Activated CD4-positive, alpha-beta T cell treated with anti-CD3 and anti-CD28 coated beads, Interleukin-2, amount 10 ng/mL, durations not matched to agents 24 days and 14 days (primary cell): ENCODE measurements around the gene LIN54. TPM values are rescaled to one million over a fixed set of nuclear protein-coding genes. Genes with fewer than 3 reads are reported as not detected.
A peak's percentile ranks its signal among the peaks of the same experiment; 100 is the strongest.
"Not testable (repeated sequence)": the region's sequence is repeated elsewhere in the genome, so short reads cannot be mapped to it uniquely, and the experiment has no call there.

Experiments
- DNase-seq: peaks from one replicate; pipeline ENCODE4 v3.0.0; 2022
- H3K27ac Mint-ChIP-seq: one replicate; pipeline ENCODE4 v1.8.0; 2022; ENCODE audit warnings: mild to moderate bottlenecking, mixed read lengths
- H3K27me3 Mint-ChIP-seq: one replicate; pipeline ENCODE4 v1.8.0; 2022; ENCODE audit warnings: mixed read lengths
- H3K36me3 Mint-ChIP-seq: one replicate; pipeline ENCODE4 v1.8.0; 2022; ENCODE audit warnings: low read depth, mild to moderate bottlenecking, mixed read lengths
- H3K4me1 Mint-ChIP-seq: one replicate; pipeline ENCODE4 v1.8.0; 2021; ENCODE audit warnings: mixed read lengths
- H3K4me3 Mint-ChIP-seq: one replicate; pipeline ENCODE4 v1.8.0; 2022; ENCODE audit warnings: mild to moderate bottlenecking, moderate library complexity, mixed read lengths
- H3K9me3 Mint-ChIP-seq: one replicate; pipeline ENCODE4 v1.8.0; 2021; ENCODE audit warnings: mixed read lengths
- intact Hi-C: fragments of 100-400 bp; cut with micrococcal nuclease; formaldehyde crosslinking; loops from one replicate; pipeline ENCODE4 v1.15.1; 2023
- total RNA-seq: library from RNA; stranded (reverse); gene quantifications from 2 replicates; pipeline ENCODE4 v1.2.3, GENCODE V29; 2022

LIN54 gene
- 25.4 and 28.8 TPM in 2 replicates for total RNA-seq

DNA sequence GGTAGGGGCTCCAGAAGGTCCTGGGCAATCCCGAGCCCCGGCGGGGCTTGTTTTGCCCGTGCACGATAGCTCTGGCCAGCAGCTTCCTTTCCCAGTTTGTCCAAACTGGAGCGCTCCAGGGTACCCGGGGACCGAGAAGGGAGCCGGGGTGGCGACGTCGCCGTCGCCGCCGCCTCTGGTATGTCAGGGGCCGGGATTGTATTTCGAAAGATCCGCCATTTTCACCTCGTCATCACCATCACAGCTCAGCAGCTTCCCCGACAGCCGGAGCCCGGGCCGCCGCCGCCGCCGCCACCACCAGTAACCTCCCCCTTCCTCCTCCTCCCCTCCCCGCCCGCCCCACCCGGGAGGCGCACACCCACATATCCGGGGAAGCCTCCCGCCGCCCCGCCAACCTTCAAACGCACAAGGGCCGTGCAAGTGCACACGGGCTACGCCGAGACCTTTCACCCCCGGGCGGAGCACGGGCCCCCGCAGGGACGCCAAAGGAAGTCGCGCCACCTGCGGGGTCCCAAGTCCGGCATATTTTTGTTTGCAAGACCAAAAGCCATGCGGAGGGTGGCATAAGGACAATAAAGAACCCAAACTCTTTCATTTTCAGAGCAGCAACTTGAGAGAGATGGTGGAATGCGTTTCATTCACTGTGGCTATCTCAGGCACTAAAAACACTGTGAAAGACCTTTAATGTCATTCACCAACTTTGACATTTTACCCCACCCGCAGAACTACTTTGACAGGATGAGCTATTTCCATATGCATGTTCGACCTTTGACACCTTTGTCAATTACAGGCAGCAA lies at the start of gene LIN54:
Gene LIN54, minus strand, starts transcription at position 302 of the 797 bp plus-strand sequence. CDS start 25,979 bp downstream, outside the sequence.
- Mint-ChIP-seq H3K27ac (peak within 1 kb of the TSS; percentile 99), H3K27me3 (peaks cover 1% of the 10 kb centered on the region), H3K4me3 (peak within 1 kb of the TSS; percentile 100), H3K9me3 (no peaks in the 10 kb centered on the region), H3K4me1 (peaks cover 50% of the 10 kb centered on the region), H3K36me3 (peaks cover 6% of the 10 kb centered on the region)
- intact Hi-C loops: loop anchor here (1.0 to 5.0 kb wide), 7 partner anchors 22 to 637 kb away; partner anchors contain the start of genes HNRNPD and THAP9
- DNase-seq: peak; percentile 95

DNA sequence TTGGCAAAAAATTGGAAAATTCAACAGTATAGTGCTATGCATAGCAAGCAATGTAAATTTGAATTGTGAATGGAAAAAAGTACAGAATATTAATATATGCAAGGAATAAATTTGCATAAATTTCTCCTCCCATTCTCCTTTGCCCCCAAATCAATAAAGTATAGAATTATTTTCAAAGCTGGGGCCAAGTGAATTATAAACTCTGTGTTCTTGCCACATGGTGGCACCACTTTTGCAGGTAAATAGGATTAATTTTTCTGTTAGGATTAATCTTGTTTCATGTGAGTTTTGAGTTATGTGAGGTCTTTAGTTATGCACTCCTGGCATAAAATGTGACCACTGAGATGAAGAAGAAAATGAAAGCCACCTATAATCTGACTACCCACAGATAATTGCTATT lies 44.3 kb upstream of the LIN54 start:
- Mint-ChIP-seq H3K36me3 (peaks cover 32% of the 10 kb centered on the region), H3K27me3 (no peaks in the 10 kb centered on the region), H3K27ac (no peak overlapping the region), H3K9me3 (no peaks in the 10 kb centered on the region), H3K4me1 (no peaks in the 10 kb centered on the region), H3K4me3 (no peak overlapping the region)
- intact Hi-C loops: loop anchor here (1.0 kb wide), 1 partner anchor 205 kb away; no protein-coding TSS in a partner anchor
- peak; percentile 71 for DNase-seq

DNA sequence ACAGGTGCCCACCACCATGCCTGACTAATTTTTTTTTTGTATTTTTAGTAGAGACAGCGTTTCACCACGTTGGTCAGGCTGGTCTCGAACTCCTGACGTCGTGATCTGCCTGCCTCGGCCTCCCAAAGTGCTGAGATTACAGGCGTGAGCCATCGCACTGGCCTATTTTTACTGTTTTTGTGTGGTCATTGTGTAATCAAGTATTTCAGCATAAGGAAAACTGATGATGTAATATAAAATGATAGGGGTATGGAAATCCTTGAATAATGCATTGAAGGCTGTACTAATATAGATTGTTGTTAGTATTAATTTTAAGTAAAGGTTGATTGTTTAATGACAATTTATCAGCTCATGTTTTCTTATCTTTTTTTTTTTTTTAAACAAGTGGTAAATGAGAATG lies 38.2 kb upstream of the LIN54 start:
- H3K9me3 Mint-ChIP-seq, H3K27ac Mint-ChIP-seq, DNase-seq, H3K4me1 Mint-ChIP-seq, intact Hi-C loops, H3K4me3 Mint-ChIP-seq, H3K27me3 Mint-ChIP-seq: not testable (repeated sequence)
- H3K36me3 Mint-ChIP-seq: peaks cover 27% of the 10 kb centered on the region

DNA sequence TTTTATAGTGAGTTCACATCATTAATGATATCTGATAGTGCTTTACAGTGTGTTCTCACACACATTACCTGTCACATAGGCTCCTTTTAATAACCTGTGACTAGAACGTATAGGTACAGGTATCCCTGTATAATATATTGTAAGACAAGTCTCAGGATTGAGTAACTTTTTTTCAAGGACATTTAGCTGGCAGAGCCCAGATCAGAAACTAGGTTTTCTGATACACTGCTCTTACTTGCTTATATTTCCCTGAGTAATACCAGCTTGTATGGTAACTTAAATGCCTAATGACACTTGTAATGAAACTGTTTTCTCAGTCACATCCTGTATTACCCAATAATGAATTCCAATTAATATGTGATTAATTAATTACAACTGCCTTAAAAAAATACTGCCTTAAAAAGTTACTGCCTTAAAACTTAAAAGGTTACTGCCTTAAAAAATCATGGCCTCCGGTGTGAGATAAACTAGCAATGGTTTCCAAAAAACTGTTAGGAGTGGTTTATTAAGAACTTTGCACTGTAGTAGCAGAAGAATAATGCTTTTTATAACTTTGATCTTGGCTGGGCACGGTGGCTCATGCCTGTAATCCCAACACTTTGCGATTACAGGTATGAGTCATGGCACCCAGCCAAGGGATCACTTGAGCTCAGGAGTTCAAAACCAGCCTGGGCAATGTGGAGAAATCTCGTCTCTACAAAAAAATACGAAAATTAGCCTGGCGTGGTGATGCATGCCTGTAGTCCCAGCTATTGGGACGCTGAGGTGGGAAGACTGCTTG lies 36.3 kb upstream of the LIN54 start:
- peaks cover 18% of the 10 kb centered on the region for H3K36me3 Mint-ChIP-seq
- no peaks in the 10 kb centered on the region for H3K4me1 Mint-ChIP-seq
- intact Hi-C loops: no loop called here
- no peaks in the 10 kb centered on the region for H3K27me3 Mint-ChIP-seq
- no peak overlapping the region for H3K27ac Mint-ChIP-seq
- H3K4me3 Mint-ChIP-seq: no peak overlapping the region
- no peak for DNase-seq
- no peaks in the 10 kb centered on the region for H3K9me3 Mint-ChIP-seq

DNA sequence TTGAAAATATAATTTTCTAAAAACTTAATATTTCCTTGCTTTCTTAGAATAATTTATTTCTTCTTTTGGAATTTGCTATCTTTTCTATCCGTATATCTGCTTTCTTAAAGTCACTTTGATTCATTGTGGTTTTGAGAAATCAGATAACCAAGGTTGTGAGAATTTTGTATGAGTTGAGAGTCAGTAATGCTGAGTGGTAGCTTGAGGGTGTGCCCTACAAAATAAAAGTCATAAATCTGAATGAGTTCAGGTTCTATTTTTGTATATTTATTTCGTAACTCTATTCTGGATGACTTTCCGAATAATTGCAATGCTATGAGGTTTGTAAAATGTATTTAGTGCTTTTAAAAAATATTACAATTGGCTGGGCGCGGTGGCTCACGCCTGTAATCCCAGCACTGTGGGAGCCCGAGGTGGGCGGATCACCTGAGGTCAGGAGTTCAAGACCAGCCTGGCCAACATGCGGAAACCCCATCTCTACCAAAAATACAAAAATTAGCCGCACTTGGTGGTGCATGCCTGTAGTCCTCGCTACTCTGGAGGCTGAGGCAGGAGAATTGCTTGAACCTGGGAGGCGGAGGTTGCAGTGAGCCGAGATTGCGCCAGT lies 33.3 kb upstream of the LIN54 start:
- Mint-ChIP-seq H3K27me3 (no peaks in the 10 kb centered on the region), H3K9me3 (no peaks in the 10 kb centered on the region), H3K36me3 (peaks cover 11% of the 10 kb centered on the region), H3K4me3 (no peak overlapping the region), H3K27ac (no peak overlapping the region), H3K4me1 (peaks cover 8% of the 10 kb centered on the region)
- intact Hi-C loops: no loop called here
- DNase-seq: no peak

DNA sequence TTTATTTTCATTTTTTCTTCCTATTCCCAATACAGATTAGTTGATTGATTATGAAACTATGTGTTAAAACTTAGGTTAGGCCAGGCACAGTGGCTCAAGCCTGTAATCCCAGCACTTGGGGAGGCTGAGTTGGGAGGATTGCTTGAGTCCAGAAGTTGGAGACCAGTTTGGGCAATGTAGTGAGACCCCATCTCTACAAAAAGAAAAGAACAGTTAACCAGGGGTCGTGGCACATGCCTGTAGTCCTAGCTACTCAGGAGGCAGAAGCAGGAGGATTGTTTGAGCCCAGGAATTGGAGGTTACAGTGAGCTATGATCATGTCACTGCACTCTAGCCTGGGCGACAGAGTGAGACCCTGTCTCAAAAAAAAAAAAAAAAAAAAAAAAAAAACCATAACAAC lies 32.5 kb upstream of the LIN54 start:
- H3K4me1 Mint-ChIP-seq: not testable (repeated sequence)

DNA sequence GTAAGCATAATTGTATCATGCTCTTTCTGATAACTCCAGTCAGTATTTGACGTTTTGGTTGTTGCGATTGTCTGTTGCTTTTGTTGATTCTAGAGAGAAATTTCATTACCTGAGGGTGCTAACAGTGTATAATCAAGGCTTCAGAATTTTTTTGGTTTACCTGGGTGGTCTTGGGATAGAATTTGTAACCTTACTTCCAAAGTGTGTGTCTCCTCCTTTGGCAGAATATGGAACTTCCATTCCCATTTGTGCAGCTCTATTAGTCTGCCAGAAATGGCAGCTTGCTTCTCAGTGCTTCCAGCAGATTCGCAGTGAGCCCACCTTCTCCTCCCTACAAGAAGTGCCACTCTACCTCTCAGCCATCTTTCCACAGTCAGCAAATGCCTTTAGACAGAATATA lies 29.6 kb upstream of the LIN54 start:
- intact Hi-C loops: no loop called here
- no peak overlapping the region for H3K27ac Mint-ChIP-seq
- no peak for DNase-seq
- H3K4me3 Mint-ChIP-seq: no peak overlapping the region
- H3K36me3 Mint-ChIP-seq: peaks cover 13% of the 10 kb centered on the region
- H3K9me3 Mint-ChIP-seq: no peaks in the 10 kb centered on the region
- H3K4me1 Mint-ChIP-seq: peaks cover 22% of the 10 kb centered on the region
- no peaks in the 10 kb centered on the region for H3K27me3 Mint-ChIP-seq

More for the DNA sequence above, 32.5 kb upstream of the LIN54 start:
- intact Hi-C loops, H3K9me3 Mint-ChIP-seq, H3K27ac Mint-ChIP-seq, H3K4me3 Mint-ChIP-seq, H3K27me3 Mint-ChIP-seq, DNase-seq: not testable (repeated sequence)
- peaks cover 13% of the 10 kb centered on the region for H3K36me3 Mint-ChIP-seq

DNA sequence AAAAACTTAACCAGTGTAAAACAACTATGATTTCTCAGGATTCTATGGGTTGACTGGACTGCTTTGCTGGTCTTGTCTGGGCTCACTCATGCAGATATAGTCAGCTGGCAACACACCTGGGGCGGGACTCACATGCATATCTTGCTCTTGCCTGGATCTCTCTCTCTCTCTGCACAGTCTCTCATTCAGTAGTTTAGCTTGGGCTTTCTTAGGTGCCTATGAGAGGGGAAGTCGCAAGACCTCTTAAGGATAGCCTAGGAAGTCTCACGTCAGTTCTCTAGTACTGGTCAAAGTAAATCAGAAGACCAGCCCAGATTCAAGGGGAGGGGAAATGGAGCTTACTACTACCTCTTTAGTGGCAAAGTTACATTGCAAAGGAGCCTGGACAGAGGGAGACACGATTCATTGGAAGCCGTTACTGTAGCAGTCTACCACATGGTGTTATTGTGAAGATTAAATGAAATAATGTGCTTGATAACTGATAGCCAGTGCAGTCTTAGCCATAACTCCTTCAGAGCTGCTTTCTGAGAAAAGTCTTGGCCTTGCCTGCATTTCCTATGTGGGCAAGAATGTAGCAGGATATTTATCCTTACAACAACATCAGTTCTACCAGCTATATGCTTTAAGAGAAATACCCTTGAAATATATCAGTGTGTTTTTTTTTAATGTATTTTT lies 26.5 kb upstream of the LIN54 start:
- no peak for DNase-seq
- intact Hi-C loops: loop anchor here (10.0 kb wide), 1 partner anchor 752 kb away; no protein-coding TSS in a partner anchor
- peaks cover 24% of the 10 kb centered on the region for H3K4me1 Mint-ChIP-seq
- no peak overlapping the region for H3K27ac Mint-ChIP-seq
- H3K27me3 Mint-ChIP-seq: peaks cover under 1% of the 10 kb centered on the region
- no peaks in the 10 kb centered on the region for H3K9me3 Mint-ChIP-seq
- H3K4me3 Mint-ChIP-seq: peak overlapping the region; percentile 6
- H3K36me3 Mint-ChIP-seq: peaks cover 13% of the 10 kb centered on the region

DNA sequence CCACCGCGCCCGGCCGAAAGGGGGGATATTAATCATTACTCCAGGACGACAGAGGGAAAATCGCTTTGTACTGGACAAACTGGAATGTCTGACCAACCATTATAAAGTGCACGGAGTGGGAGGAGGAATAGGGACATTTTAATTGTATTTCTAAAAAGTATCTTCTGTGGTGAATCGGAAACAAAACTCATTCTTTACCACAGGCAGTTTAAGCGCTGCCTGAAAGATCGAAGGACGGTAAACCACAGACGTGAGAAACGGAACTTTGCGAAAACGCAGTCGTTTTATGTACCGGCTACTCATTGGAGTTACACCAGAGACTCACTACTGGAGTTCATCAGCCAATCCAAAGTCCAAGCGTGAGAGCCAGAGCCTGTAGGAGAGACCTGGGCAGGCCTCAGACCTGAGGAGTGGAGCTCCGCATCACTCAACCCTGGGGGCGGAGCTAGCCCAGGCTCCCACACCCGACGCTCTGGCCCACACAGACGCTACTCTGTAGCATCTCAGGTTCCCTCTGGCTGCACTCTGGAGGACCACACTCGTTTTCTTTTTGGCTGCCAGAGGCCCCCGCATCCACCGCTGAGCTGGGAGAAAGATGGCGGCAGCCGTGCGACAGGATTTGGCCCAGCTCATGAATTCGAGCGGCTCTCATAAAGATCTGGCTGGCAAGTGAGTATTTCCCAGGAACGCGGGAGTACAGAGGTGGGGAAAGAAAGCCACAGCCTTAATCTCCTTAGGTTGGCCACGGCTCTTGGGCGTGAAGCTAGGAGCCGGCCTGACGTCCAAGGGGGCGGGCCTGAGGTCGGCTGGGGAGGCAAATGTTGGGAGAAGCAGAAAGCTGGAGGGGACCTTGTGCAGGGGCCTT lies 24.2 kb upstream of the LIN54 start, which contains the start of gene COPS4:
Gene COPS4, plus strand, starts transcription at position 554 of the 865 bp plus-strand sequence. Its CDS starts 42 bp downstream, at position 596.
- H3K27me3 Mint-ChIP-seq: peaks cover 6% of the 10 kb centered on the region
- peaks cover 16% of the 10 kb centered on the region for H3K4me1 Mint-ChIP-seq
- intact Hi-C loops: loop anchor here (1.0 to 10.0 kb wide), 10 partner anchors 22 to 750 kb away; partner anchors contain the start of genes ABRAXAS1, COQ2, HELQ and SEC31A
- H3K4me3 Mint-ChIP-seq: peak within 1 kb of the TSS; percentile 90
- DNase-seq: peak; percentile 98
- H3K9me3 Mint-ChIP-seq: no peaks in the 10 kb centered on the region
- peak within 1 kb of the TSS; percentile 98 for H3K27ac Mint-ChIP-seq
- peaks cover 5% of the 10 kb centered on the region for H3K36me3 Mint-ChIP-seq

DNA sequence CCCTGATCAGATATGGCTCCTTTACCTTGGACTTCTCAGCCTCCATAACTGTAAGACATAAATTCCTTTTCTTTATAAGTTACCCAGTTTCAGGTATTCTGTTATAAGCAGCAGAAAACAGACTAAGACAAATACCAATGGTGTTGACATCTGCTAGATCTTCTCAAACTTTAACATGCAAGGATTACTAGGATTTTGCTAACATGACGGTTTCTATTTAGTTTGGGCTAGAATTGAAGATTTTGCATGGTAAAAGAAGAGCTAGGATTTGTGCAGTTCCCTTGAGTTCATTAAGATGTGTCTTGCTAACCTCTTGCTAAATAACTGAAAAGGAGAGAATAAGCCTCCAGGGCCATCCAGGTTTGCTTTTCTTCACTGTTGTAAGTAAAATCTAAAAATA lies 19.1 kb upstream of the LIN54 start:
- H3K27ac Mint-ChIP-seq: no peak overlapping the region
- peaks cover 2% of the 10 kb centered on the region for H3K4me1 Mint-ChIP-seq
- intact Hi-C loops: loop anchor here (10.0 kb wide), 1 partner anchor 745 kb away; no protein-coding TSS in a partner anchor
- H3K27me3 Mint-ChIP-seq: peaks cover 20% of the 10 kb centered on the region
- DNase-seq: no peak
- H3K4me3 Mint-ChIP-seq: no peak overlapping the region
- H3K9me3 Mint-ChIP-seq: peaks cover 4% of the 10 kb centered on the region
- peaks cover 2% of the 10 kb centered on the region for H3K36me3 Mint-ChIP-seq

DNA sequence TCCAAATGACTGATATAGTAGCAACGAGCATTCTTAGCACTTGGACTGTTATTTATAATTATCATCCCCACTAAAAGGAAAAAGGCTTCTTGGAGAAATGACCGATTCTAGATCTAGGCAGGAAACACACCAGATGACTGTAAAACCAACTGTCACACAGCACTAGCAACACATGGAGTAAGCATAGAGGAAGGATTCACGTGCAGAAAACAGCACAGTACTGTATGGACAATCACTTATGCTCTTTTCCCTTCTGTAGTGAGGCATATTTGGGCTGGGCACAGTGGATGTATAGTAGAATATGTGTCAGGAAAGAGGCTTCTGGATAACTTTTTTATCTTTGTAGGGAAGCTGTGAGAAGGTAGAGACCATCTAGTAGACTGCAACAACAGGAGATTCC lies 18.4 kb upstream of the LIN54 start:
- H3K9me3 Mint-ChIP-seq: peaks cover 4% of the 10 kb centered on the region
- DNase-seq: no peak
- intact Hi-C loops: no loop called here
- peaks cover 20% of the 10 kb centered on the region for H3K27me3 Mint-ChIP-seq
- H3K36me3 Mint-ChIP-seq: peaks cover 2% of the 10 kb centered on the region
- H3K4me1 Mint-ChIP-seq: peaks cover 2% of the 10 kb centered on the region
- no peak overlapping the region for H3K27ac Mint-ChIP-seq
- H3K4me3 Mint-ChIP-seq: no peak overlapping the region

DNA sequence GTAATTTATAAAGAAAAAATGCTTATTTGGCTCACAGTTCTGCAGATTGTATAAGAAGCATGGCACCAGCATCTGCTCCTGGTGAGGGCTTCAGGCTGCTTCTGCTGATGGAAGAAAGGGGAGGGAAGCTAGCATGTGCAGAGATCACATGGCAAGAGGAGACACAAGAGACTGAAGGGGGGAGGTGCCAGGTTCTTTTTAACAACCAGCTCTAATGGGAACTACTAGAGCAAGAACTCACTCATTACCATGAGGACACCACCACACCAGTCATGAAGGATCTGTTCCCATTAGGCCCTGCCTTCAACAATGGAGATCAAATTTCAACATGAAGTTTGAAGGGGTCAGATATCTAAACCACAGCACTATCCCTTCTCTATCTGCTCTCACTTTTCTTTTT lies 14.9 kb upstream of the LIN54 start:
- DNase-seq: no peak
- Mint-ChIP-seq H3K27me3 (peaks cover 15% of the 10 kb centered on the region), H3K4me1 (no peaks in the 10 kb centered on the region), H3K9me3 (peaks cover 4% of the 10 kb centered on the region), H3K4me3 (no peak overlapping the region), H3K36me3 (peaks cover 2% of the 10 kb centered on the region), H3K27ac (no peak overlapping the region)
- intact Hi-C loops: no loop called here
